NCI-H526 (cell line): ENCODE measurements around the gene PACS1.

Experiments
- DNase-seq, 2 experiments: peaks; one replicate each; lab custom pipeline; 2025; lab: John Stamatoyannopoulos, UW

Gene PACS1

GRCh38 chr11:66142370-66143263, 72.5 kb downstream of the PACS1 start:
- DNase-seq = no peak

DNA sequence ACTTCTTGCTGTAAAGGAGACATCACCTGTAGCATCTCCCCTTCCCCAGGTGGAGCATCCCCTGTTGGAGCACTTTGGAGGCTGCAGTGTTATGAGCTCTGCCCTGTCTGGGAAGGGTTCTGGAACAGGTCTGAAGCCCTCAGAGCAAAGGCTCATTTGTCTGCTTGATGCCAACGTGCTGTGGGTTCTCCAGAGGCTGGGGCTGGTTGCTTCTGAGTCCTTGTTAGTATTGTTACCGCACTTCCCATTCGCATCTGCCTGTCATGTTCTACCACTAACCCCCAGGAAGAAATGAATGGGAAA, 73.1 kb downstream of the PACS1 start:
- DNase-seq = no peak

DNA sequence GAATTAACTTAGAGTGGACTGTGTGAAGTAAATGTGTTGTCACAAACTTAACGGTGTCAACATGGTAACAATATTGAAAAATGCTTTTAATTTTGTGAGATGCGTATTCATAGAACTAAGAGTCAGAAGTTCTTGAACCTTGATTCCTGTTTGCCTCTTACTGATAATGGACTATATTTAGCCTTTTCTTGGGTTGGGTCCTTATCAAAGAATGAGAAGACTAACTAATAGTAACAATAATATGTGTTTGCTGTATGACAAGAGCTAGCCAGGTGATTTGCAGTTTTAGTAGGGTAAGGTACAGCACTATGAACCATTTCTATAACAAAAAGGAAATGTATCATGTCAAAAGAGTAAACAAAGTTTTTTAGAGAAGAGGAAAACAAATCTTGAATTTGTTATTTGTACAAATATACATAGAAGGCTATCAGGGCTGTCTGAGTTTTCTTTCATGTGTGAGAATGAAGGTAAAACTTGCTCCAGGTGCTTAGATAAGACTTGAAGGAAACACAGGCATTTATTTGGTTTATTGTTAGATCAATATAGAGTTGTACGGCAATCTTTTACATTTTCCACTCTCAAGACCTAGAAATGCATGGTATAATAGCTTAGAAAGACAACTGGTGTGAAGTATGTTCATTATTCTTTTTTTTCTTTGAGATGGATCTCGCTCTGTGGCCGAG, 74.1 kb downstream of the PACS1 start:
- DNase-seq = no peak

- no peak for DNase-seq
Measured at GRCh38 chr11:66146074-66146473, 76.0 kb downstream of the PACS1 start.

GRCh38 chr11:66146940-66147339, 76.9 kb downstream of the PACS1 start:
- DNase-seq = no peak

GRCh38 chr11:66150140-66150539, 80.1 kb downstream of the PACS1 start:
- no peak for DNase-seq

GRCh38 chr11:66150725-66151124, 80.7 kb downstream of the PACS1 start:
- no peak for DNase-seq

DNA sequence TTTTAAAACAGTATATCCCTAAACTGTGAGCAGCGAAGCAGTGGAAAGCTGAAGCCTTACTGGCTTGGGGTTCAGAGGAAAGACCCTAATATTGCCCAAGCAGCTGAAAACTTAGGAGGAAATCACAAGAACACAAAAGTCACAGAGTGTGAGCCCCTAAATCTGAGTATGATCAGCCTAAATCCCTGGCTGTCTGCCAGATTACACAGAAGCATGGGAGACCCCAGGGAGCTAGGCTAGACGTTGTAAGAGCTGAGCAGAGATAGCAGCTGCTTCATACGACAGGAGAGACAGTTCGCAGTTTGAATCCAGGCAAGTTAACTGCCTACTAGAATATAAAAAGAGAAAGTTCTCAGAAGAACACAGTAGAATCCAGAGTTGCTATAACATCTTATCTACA, 81.2 kb downstream of the PACS1 start:
- DNase-seq = no peak

- DNase-seq = no peak
Measured at GRCh38 chr11:66154109-66154508, 84.0 kb downstream of the PACS1 start.

DNA sequence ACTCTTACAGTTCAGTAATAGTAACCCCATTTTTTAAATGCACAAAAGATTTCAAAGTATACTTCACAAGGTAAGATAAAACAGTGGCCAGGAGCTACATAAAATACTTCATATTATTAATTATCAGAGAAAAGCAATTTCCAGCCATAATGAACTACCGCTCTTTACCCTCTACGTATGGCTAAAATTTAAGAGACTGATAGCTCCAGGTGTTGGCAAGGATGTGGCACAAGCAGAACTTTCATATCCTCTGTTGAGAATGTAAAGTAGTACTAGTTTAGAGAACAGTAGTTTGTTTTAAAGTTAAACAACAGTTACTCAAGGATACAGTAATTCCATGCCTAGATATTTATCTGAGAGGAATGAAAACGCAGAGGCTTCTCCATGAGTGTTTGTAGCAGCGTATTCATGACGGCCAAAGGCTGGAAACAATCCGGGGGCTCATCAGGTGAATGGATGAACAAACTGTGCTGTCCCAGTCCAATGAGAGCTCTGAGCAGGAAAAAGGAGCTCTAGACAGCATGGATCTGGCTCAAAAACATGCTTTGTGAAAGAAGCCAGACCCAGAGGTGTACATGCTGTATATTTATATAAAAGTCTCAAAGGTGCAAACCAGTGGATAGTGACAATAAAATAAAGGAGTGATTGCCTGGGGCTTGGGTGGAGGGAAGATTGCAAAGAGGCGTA, 85.5 kb downstream of the PACS1 start:
- no peak for DNase-seq

DNA sequence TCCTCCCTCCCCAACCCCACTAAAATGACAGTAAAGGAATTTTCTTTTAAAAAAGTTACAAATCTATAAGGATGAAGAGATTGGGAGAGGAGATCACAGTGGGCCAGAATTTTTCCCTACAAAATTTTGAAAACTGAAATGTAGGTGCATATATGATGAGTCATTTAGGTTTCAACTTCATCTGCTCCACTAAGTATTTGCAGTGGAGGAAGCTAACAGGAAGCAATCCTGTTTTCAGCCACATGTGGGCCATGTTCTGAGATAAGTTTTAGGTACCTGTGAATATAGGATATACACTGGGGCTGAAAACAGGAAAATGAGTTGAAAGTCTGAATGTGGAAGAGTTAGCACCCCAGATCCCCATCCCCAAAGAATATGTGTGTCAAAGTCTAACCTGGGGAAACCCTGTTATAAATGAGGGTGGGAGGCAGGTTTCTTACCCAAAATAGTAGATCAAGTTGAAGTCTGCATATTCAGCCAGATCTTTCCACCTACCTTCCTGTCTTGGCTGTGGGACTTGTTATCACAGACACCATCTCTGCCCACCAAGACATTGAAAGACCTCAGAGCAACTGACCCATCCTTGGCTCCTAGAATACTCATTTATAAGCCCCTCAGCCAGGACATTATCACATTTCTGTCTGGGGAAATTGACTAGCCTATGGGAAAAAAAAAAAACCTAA, 87.3 kb downstream of the PACS1 start:
- no peak for DNase-seq

GRCh38 chr11:66158156-66158555, 88.1 kb downstream of the PACS1 start:
- no peak for DNase-seq

DNA sequence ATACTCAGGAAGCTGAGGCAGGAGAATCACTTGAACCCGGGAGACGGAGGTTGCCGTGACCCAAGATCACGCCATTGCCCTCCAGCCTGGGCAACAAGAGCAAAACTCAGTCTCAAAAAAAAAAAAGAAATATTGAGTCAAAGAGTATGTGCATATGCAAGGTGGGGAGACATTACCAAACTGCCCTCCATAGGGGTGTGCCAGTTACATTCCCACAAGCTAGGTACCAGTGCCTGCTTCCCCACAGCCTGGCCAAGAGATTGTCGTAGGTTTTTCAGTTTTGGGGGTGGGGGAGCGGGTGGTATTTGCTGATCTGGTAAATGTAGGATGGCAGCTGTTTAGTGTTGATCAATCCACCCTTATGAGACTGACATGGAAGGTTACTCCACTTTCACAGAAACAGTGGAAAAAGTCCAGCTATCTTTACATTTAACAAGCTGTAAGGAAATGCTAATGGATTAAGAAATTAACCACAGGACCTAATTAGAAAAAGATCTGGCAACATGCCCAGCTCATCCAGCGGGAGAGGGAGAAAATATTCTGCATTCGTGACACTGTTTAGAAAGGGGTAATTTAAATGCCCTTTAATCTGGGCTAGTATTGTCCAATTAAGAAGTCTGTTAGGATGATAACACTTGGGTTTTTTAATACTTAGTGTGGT, 89.4 kb downstream of the PACS1 start:
- no peak for DNase-seq

- DNase-seq = no peak
Measured at GRCh38 chr11:66160709-66161108, 90.6 kb downstream of the PACS1 start.

GRCh38 chr11:66168289-66168688, 98.2 kb downstream of the PACS1 start:
- no peak for DNase-seq

DNA sequence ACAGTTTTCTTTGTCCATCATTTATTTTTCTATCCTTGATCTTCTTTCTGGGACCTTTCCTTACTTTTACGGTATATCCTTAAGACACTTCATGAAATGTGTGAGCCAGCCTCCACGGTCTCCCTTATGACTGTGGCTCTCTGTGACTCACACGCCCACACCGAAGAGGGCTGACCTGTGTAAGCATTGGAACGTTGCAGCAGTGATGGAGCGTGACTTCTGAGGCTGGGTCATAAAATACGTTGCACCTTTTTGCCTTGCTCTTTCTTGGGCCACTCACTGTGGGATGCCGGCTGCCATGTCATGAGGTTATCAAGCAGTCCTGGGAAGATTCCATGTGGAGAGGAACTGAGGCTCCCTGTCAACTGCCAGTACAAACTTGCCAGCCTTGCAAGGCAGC, 102.1 kb downstream of the PACS1 start:
- DNase-seq = no peak

- no peak for DNase-seq
Measured at GRCh38 chr11:66176650-66177049, 106.6 kb downstream of the PACS1 start.

- DNase-seq = no peak
Measured at GRCh38 chr11:66178183-66178582, 108.1 kb downstream of the PACS1 start.

GRCh38 chr11:66178871-66179270, 108.8 kb downstream of the PACS1 start:
- DNase-seq = no peak

GRCh38 chr11:66181632-66182315, 111.7 kb downstream of the PACS1 start:
- DNase-seq = no peak

GRCh38 chr11:66183494-66184048, 113.5 kb downstream of the PACS1 start:
- DNase-seq = peak; percentile 47 to 59
